GM23248 (cell line): ENCODE data around the gene NOSIP. TPM values are rescaled to one million over a fixed set of nuclear protein-coding genes. Genes with fewer than 3 reads are reported as not detected.

Experiments
- DNase-seq: peaks from one replicate; pipeline ENCODE4 v3.0.0-alpha.2; 2015
- H2AFZ ChIP-seq: fragments of 200-600 bp; sonication (generic); 2 replicates; pipeline ENCODE4 v1.6.1; 2016; ENCODE audit warnings: antibody characterized with exemption
- H3F3A ChIP-seq: fragments of 200-600 bp; sonication (generic); 2 replicates; pipeline ENCODE4 v1.6.1; 2016; ENCODE audit warnings: mild to moderate bottlenecking, antibody characterized with exemption, mixed run types; ENCODE audit not compliant: insufficient read depth
- H3K27ac ChIP-seq: fragments of 200-600 bp; sonication (generic); 2 replicates; pipeline ENCODE4 v1.5.1; 2016; ENCODE audit warnings: mild to moderate bottlenecking
- H3K27me3 ChIP-seq: fragments of 200-600 bp; sonication (generic); replicated peaks from 2 replicates; pipeline ENCODE4 v1.6.1; 2016; ENCODE audit warnings: mild to moderate bottlenecking; ENCODE audit not compliant: insufficient read depth
- H3K36me3 ChIP-seq: fragments of 200-600 bp; sonication (generic); 2 replicates; pipeline ENCODE4 v1.6.1; 2016; ENCODE audit warnings: low read depth, mild to moderate bottlenecking
- H3K4me1 ChIP-seq: fragments of 200-600 bp; sonication (generic); 2 replicates; pipeline ENCODE4 v1.6.1; 2016; ENCODE audit warnings: mild to moderate bottlenecking; ENCODE audit not compliant: insufficient read depth
- H3K4me2 ChIP-seq: fragments of 200-600 bp; sonication (generic); one replicate; pipeline ENCODE4 v1.6.1; 2016; ENCODE audit warnings: mild to moderate bottlenecking; ENCODE audit not compliant: unreplicated experiment
- H3K4me3 ChIP-seq: fragments of 200-600 bp; sonication (generic); 2 replicates; pipeline ENCODE4 v1.5.1; 2016; ENCODE audit warnings: mild to moderate bottlenecking
- H3K79me2 ChIP-seq: fragments of 200-600 bp; sonication (generic); 2 replicates; pipeline ENCODE4 v1.6.1; 2016; ENCODE audit warnings: mild to moderate bottlenecking; ENCODE audit not compliant: insufficient read depth
- H3K9ac ChIP-seq: fragments of 200-600 bp; sonication (generic); 2 replicates; pipeline ENCODE4 v1.6.1; 2016; ENCODE audit warnings: mild to moderate bottlenecking
- H3K9me2 ChIP-seq: fragments of 200-600 bp; sonication (generic); 2 replicates; pipeline ENCODE4 v1.6.1; 2016; ENCODE audit warnings: mixed run types, mild to moderate bottlenecking, moderate library complexity; ENCODE audit not compliant: insufficient read depth
- H3K9me3 ChIP-seq: fragments of 200-600 bp; sonication (generic); one replicate; pipeline ENCODE4 v1.6.1; 2017; ENCODE audit warnings: low read depth
- H4K20me1 ChIP-seq: fragments of 200-600 bp; sonication (generic); 2 replicates; pipeline ENCODE4 v1.6.0; 2016; ENCODE audit not compliant: insufficient read depth
- EZH2 ChIP-seq: fragments of 200-600 bp; sonication (generic); IDR thresholded peaks from 2 replicates; pipeline ENCODE4 v1.6.1; 2018; ENCODE audit warnings: antibody characterized with exemption, mild to moderate bottlenecking; ENCODE audit not compliant: insufficient read depth, poor library complexity, severe bottlenecking
- EZH2phosphoT487 ChIP-seq: fragments of 200-600 bp; sonication (generic); IDR thresholded peaks from 2 replicates; pipeline ENCODE4 v1.6.1; 2018; ENCODE audit warnings: antibody characterized with exemption, moderate library complexity, mild to moderate bottlenecking, low read depth; ENCODE audit not compliant: insufficient read depth
- WGBS, 2 experiments: methylation state at CpG; one replicate each; pipeline ENCODE4 v1.1.6; 2015 to 2017; ENCODE audit warnings: low lambda C conversion rate in 2 of 2, low coverage in 1 of 2; ENCODE audit errors: missing lambda C conversion rate in 2 of 2; 5-methylcytosine and 5-hydroxymethylcytosine counted together
- in situ Hi-C: fragments of 300-500 bp; cut with MboI; formaldehyde crosslinking; loops from 2 replicates; pipeline ENCODE4 v1.15.0; 2020
- polyA plus RNA-seq: library from polyadenylated mRNA; unstranded; fragments of >200 nt; fragmentation: Nextera tagmentation; extraction: Ambion mirVana; gene quantifications from 2 replicates; pipeline ENCODE4 v1.2.1, GENCODE V29; 2016
- total RNA-seq: library from RNA; depleted of rRNA; stranded (reverse); fragments of >200 nt; shearing (Covaris generic); gene quantifications from 2 replicates; pipeline ENCODE4 v1.2.3, GENCODE V29; 2014

The NOSIP gene
- total and polyA plus RNA-seq, 2 experiments from 2014 or later = 53.2 to 84.3 TPM

DNA sequence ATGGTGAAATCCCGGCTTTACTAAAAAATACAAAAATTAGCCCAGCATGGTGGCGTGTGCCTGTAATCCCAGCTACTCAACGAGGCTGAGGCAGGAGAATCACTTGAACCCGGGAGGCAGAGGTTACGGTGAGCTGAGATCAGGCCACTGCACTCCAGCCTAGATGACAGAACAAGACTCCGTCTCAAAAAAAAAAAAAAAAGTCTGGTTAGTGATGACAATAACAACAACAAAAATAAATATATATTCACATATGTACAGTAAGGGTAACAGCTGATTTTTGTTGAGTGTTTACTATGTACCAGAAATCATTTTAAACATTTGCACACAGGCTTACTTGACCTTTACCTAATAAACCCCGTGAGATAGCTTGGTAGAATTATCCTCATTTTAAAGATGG, 36.6 kb upstream of the NOSIP start:
- no peaks in the 10 kb centered on the region for H4K20me1 ChIP-seq
- TF ChIP-seq EZH2phosphoT487 = no peak
- no peak for TF ChIP-seq EZH2
- H3K4me1 ChIP-seq = peaks cover 25% of the 10 kb centered on the region
- peaks cover 19% of the 10 kb centered on the region for H3F3A ChIP-seq
- H3K4me2 ChIP-seq = no peak overlapping the region
- peaks cover 57% of the 10 kb centered on the region for H3K79me2 ChIP-seq
- H2AFZ ChIP-seq = no peak overlapping the region
- 91 to 94% methylated on average over 7 of the region's 7 CpGs for WGBS, 2 experiments
- H3K9me2 ChIP-seq = no peaks in the 10 kb centered on the region
- DNase-seq = no peak
- in situ Hi-C loops = no loop called here
- H3K9me3 ChIP-seq = no peaks in the 10 kb centered on the region
- H3K36me3 ChIP-seq = peaks cover 13% of the 10 kb centered on the region
- H3K27ac ChIP-seq = no peak overlapping the region
- H3K27me3 ChIP-seq = no peaks in the 10 kb centered on the region
- no peak overlapping the region for H3K9ac ChIP-seq
- no peak overlapping the region for H3K4me3 ChIP-seq

DNA sequence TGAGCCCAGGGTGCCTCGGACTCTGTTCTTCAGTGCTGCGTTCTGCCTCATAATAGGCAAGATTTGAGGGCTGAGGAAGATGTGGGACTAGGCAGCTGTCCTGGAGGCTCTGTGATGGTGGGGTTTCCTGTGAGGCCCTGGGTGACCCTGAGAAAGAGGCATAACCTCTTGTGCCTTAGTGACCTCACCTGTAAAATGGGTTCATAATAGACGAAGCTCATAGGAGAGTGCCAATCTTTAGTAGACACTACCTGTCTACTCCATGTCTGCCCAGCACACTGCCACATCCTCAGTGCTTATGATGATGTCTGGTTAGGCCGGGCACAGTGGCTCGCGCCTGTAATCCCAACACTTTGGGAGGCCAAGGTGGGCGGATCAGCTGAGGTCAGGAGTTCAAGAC, 36.2 kb upstream of the NOSIP start:
- Histone ChIP-seq H3K4me3 (no peak overlapping the region), H3K9me2 (no peaks in the 10 kb centered on the region), H3K27ac (no peak overlapping the region), H3K9me3 (no peaks in the 10 kb centered on the region), H4K20me1 (no peaks in the 10 kb centered on the region), H3K27me3 (no peaks in the 10 kb centered on the region), H3K36me3 (peaks cover 13% of the 10 kb centered on the region), H3K4me2 (no peak overlapping the region), H3K9ac (no peak overlapping the region), H3F3A (peaks cover 19% of the 10 kb centered on the region), H2AFZ (no peak overlapping the region), H3K4me1 (peaks cover 26% of the 10 kb centered on the region), H3K79me2 (peaks cover 60% of the 10 kb centered on the region)
- WGBS, 2 experiments = 91 to 99% methylated on average over 7 of the region's 7 CpGs
- in situ Hi-C loops = no loop called here
- no peak for TF ChIP-seq EZH2
- TF ChIP-seq EZH2phosphoT487 = no peak
- DNase-seq = no peak

DNA sequence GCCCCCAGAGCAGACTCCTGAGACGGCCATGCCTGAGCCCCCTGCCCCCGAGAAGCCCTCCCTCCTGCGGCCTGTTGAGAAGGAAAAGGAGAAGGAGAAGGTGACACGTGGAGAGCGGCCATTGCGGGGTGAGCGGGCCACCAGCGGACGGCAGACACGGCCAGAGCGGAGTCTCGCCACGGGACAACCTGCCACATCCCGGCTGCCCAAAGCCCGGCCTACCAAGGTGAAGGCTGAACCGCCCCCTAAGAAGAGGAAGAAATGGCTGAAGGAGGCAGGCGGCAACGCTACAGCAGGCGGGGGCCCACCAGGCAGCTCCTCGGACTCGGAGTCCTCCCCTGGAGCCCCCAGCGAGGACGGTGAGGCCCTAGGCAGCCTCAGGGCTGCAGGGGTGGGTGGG, 35.5 kb upstream of the NOSIP start:
- H3K9me3 ChIP-seq = no peaks in the 10 kb centered on the region
- H2AFZ ChIP-seq = no peak overlapping the region
- DNase-seq = no peak
- H3K9ac ChIP-seq = no peak overlapping the region
- peaks cover 19% of the 10 kb centered on the region for H3F3A ChIP-seq
- no peak overlapping the region for H3K4me3 ChIP-seq
- H3K79me2 ChIP-seq = peaks cover 66% of the 10 kb centered on the region
- H4K20me1 ChIP-seq = no peaks in the 10 kb centered on the region
- H3K9me2 ChIP-seq = no peaks in the 10 kb centered on the region
- H3K4me2 ChIP-seq = no peak overlapping the region
- H3K27ac ChIP-seq = no peak overlapping the region
- peaks cover 13% of the 10 kb centered on the region for H3K36me3 ChIP-seq
- in situ Hi-C loops = no loop called here
- TF ChIP-seq EZH2phosphoT487 (no peak), EZH2 (no peak)
- peaks cover 26% of the 10 kb centered on the region for H3K4me1 ChIP-seq
- no peaks in the 10 kb centered on the region for H3K27me3 ChIP-seq
- 95 to 96% methylated on average over 19 to 23 of the region's 23 CpGs for WGBS, 2 experiments

DNA sequence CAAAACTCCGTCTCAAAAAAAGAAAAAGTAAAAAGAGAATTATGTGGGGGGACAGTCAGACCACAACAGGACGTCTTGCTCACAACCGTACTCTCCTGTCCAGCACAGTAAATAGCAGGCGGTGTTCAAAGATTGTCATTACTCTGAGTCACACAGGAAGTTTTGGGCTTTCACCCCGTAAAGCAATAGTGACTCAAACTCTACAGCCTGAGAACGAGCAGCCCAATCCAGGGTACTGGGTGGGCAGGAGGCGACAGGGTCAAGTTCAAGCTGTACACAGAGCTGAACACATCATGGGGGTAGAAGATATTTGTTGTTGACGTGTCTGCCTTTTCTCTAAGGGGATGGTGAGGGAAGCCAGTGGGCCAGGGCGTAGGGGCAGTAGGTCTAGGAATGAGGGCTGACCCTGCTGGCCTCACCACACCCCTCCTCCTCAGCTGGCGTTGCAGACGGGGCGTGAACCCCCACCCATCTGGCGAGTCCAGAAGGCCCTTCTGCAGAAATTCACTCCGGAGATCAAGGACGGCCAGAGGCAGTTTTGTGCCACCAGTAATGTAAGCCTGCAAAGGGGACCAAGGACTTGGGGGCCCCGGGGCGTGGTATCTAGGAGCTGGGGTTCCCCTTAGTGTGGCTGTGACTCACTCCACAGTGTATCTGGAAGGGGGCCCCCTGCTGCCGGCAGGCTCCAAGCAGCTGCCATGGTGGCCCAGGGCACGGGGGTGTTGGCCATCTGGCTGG, 33.9 kb upstream of the NOSIP start:
- TF ChIP-seq EZH2 (no peak), EZH2phosphoT487 (no peak)
- H3K9me3 ChIP-seq = no peaks in the 10 kb centered on the region
- in situ Hi-C loops = no loop called here
- H3K9ac ChIP-seq = peak overlapping the region; percentile 77
- peaks cover 19% of the 10 kb centered on the region for H3F3A ChIP-seq
- H2AFZ ChIP-seq = no peak overlapping the region
- peak overlapping the region; percentile 41 for H3K4me3 ChIP-seq
- H3K4me2 ChIP-seq = peak overlapping the region; percentile 62
- H3K27me3 ChIP-seq = no peaks in the 10 kb centered on the region
- peak; percentile 94 for DNase-seq
- no peaks in the 10 kb centered on the region for H3K9me2 ChIP-seq
- H3K79me2 ChIP-seq = peaks cover 76% of the 10 kb centered on the region
- H4K20me1 ChIP-seq = no peaks in the 10 kb centered on the region
- H3K4me1 ChIP-seq = peaks cover 26% of the 10 kb centered on the region
- peaks cover 8% of the 10 kb centered on the region for H3K36me3 ChIP-seq
- peak overlapping the region; percentile 93 for H3K27ac ChIP-seq
- WGBS, 2 experiments = 22 to 31% methylated on average over 18 to 19 of the region's 19 CpGs
